ENCODE results near the gene GOLGA2. TPM values are rescaled to one million over a fixed set of nuclear protein-coding genes. Genes with fewer than 3 reads are reported as not detected.

The GOLGA2 gene
- total RNA-seq, 1 donor from 2014 or later, result 83.5 TPM

DNA sequence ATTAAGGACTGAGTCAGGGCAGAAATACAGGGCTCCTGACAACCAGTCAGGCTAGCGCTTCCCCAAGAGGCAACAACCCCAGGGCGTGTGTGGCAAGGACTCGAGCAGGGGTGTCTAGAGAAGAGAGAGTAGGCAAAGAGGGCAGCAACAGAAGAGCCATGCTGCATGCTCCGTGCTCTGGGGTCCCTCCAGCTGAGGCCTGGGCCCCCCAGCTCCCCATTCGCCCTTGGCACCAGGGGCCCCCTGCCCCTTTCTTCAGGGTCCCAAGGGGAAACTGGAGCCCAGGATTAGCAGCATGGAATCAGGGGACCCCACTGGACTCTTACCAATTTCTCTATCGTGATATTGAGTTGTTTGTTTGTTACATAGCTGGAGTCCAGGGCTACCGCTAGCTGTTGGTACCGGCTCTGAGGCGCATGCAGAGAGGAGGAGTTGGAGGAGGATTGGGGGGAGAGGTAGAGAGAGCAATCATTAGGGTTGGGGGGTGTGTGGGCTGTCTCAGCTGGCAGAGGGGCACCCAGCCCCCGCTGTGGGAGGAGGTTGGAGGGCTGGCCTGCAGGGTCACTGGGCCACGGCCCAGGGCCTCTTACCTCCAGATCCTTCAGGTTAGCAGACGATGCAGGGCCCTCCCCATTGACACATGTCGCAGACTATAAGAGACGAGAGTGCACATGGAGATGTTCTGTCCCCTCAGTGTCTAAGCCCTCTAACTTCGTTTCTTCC lies 8.8 kb downstream of the GOLGA2 start:
- ATAC-seq (no peak), DNase-seq (no peak)
- intact Hi-C loops (cut with micrococcal nuclease), result no loop called here

DNA sequence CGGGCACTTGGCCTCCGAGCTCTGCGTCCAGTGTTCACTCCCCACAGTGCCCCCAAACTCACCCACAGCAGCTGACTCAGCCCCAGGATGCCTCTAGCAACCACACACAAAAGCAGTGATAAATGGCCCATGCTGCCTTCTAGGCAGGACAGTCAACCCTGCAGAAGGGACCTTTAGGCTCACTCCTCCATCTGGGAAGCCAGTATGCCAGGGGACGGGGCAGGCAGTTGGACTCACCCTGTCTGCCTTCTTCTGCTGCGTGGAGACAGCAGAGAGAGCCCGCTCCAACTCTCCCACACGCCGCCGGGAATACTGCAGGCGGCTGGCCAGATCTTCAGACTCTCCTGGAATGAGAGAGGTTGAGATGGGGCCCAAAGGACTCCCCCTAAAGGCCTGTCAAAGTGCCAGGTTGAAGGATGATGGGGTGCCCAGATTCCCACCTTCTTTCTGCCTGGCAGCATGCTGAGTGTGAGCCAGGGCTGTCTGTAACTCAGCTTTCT lies 10.4 kb downstream of the GOLGA2 start:
- intact Hi-C loops (cut with micrococcal nuclease), result no loop called here
- ATAC-seq (no peak), DNase-seq (no peak)

DNA sequence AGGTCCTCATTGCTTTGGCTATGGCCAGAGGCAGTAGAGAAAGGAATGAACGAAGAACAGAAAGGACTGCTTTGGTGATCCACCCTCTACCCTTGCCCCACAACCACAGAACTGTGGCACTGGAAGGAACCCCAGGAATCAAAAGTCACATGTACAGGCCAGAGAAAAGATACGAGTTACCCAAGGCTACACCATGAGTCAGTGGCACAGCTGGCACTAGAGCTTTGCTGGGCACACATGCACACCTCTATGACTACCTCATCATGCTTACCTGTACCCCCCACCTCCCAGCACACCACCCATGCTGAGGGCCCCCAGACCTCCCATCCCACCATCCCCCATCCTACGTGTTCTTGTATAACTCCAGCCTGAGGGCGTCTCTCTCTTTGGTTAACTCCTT lies 13.1 kb downstream of the GOLGA2 start:
- no peak for DNase-seq
- intact Hi-C loops (cut with micrococcal nuclease), result no loop called here
- ATAC-seq, result no peak

DNA sequence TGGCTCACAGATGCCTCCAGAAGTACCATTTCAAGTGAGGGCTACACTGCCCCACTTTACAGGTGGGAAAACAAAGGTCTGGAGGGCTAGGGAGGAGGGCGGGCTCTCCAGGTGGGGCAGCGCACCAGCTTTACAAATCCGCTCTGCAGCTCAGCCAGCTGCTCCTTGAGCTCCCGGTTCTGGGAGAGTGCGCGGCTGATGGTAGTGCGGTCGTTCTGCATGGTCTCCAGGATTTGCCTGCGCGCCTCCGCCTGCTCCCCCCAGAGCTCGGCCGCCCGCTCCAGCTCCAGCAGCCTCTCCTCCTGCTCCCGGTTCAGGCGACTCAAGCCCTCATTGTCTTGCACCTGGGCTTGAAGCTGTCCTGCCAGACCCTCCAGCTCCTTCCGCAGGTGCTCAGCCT lies 15.5 kb downstream of the GOLGA2 start:
- ATAC-seq (no peak), DNase-seq (no peak)
- intact Hi-C loops (cut with micrococcal nuclease), result no loop called here

DNA sequence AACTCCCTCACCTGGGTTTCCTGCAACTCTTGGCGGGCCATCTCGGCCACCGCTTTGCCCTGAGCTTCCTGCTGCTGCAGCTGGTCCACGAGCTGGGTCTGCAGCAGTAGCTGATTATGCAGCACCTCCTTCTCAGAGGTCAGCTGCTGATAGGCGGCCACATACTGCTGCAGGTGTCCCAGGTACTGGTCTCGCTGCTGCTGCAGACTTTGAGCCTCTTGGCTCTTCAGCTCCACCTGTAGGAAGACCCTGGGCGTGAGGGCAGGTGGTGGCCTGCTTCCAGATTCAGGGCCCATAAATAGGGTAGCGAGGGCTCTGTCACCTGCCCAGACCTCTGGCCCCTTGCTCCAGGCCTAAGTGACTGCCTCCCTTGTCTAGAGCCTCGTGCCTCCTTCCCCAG lies 16.7 kb downstream of the GOLGA2 start:
- DNase-seq, result no peak
- intact Hi-C loops (cut with micrococcal nuclease), result no loop called here
- ATAC-seq, result no peak

DNA sequence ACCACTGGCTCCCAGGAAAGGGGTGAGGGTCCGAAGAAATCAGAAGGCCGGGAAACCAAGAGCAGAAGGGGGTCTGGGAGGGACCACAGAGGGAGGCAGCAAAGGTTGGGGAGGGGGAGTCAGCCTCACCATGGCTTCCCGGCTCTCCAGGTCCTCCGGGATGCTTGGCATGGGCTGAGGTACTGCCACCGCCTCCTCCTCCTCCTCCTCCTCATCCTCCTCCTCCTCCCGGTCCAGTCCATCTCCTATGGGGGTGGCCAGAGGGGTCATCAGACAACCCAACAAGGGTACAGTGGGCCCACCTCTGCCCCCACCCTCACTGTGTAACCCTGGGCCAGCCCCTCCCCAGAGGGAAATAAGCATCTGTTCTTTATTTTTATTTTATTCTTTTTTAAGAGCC lies 17.5 kb downstream of the GOLGA2 start:
- DNase-seq (no peak), ATAC-seq (no peak)
- intact Hi-C loops (cut with micrococcal nuclease), result no loop called here

DNA sequence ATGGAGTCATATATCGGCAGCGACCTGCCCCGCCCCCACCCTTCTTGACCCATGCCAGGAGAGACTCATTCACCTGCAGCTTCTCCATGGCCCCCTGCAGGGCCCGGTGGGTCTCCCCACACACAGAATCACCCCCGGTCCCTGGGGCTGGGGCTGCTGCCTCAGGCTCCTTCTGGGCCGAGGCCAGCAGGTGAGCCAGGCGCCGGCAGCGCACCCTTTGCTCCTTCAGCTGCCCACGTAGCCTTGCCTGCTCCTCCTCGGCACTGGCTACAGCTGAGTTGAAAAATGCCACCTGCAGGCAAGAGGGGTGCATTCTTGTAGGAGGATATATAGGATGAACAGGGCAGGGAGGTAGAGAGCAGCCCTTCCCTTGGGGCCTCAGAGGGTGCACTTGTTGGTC lies 17.9 kb downstream of the GOLGA2 start:
- DNase-seq (no peak), ATAC-seq (no peak)
- intact Hi-C loops (cut with micrococcal nuclease), result no loop called here

DNA sequence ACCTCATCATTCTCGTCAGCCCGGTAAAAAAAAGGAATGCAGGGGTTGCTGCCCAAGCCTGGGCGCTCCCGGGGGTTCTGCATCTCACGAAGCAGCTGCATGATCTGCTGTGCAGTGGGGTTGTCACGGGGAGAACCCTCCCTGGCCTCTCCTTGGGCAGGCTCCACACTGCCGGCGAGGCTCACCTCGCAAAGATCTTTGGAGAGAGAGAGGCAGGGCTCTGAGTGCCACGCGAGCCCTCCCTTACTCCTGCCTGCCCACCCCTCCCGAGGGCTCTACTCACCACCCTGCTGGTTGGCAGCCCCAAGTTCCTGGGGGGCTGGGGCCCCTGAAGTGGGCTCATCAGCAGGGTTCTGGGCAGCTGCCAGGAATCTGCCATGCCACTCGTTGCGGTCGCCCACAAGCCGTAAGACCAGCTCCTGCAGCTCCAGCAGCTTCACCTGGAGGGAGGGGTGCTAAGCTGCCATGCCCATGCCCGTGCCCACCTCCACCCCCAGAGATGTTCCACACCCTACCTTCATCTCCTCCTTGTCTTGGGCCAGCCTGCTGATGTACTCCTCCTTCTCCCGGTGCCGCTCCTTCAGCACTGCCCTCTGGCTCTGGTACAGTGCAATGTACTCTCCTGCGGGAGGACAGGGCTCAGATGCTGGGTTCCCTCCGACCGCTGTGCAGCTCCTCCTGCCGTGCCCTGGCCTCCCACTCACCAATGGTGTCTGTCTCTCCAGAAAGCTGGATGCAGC lies 18.6 kb downstream of the GOLGA2 start:
- DNase-seq (no peak), ATAC-seq (no peak)
- intact Hi-C loops (cut with micrococcal nuclease), result no loop called here

DNA sequence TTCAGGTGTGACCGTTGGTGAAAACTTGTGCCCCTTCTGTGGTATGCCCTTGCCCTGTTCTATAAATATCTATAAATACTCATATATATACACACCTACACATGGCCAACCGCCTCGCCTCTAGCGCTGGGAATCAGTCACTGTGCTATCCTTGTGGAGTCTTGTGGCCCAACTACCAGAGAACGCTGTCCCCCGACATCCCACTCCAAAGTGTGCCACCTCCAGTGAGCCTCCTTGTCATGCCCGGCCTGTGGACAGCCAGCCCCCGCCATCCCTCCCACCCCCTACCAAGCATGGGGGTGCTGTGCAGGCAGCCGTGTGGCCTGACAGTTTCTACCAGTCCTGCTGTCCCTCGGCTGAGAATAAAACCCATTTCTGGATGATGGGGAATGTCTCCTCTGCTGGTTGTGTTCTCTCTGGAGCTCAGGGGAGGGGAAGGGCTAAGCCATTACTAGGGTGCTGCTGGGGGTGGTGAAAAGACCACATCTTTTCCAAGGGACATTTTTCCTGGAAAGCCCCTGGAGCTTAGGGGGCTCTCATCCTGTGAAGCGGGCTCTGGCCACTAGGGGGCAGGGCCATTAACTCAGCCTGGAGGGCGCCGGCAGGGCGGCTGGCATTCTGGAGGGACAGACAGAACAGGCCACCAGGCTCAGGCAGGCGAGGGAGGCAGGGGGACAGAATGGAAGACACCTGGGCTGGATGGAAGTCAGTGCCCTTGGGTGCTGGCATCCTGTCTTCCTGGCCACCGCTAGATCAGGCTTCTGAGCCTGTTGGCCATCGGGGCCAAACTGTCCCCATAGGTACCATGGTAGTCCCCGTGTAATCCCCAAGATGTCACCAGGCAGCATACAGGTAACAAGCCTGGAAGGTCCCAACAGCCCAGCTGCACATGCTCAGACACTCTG lies 20.7 kb downstream of the GOLGA2 start:
- intact Hi-C loops (cut with micrococcal nuclease), result no loop called here
- DNase-seq (peak; percentile 83), ATAC-seq (peak; percentile 67)

DNA sequence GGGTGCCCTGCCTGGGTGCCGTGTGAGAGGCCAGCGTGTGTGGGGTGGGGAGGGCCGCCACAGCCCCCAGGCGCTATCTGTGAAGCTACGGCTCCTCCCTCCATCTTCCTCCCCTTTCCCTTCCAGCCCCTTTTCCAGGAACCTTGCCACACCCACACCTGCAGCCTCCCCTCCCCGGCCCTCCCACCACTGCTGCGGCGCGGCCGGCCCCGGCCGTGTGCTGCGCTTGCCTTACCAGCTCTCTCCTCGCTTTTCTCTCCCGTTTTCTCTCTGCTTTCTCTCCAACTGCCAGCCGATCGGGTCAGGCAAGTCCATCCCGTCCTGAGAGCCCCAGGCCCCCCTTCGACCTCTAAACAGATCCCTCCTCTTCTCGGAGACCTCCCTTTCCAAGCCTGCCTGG lies 21.4 kb downstream of the GOLGA2 start:
- ATAC-seq, result no peak
- intact Hi-C loops (cut with micrococcal nuclease), result no loop called here

DNA sequence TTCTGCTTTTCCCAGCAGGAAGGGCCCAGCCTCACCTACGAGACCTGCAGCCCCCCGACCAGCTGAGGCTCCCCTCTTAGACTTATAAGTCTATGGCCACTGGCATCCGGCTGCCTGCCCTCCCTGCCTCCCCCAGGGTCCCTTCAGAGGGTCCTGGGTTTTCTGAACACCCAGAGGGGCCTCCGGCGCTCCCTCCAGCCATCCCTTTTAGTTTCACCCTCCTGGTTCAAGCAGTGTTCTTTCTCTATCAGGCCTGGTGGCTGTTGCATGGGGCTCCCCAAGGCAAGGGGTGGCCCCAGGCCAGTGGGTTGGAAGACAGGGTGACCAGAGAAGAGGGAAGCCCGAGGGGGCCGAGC lies 21.8 kb downstream of the GOLGA2 start:
- intact Hi-C loops (cut with micrococcal nuclease), result no loop called here
- DNase-seq, result no peak
- no peak for ATAC-seq

More for the DNA sequence above, 21.4 kb downstream of the GOLGA2 start:
- DNase-seq, result no peak

DNA sequence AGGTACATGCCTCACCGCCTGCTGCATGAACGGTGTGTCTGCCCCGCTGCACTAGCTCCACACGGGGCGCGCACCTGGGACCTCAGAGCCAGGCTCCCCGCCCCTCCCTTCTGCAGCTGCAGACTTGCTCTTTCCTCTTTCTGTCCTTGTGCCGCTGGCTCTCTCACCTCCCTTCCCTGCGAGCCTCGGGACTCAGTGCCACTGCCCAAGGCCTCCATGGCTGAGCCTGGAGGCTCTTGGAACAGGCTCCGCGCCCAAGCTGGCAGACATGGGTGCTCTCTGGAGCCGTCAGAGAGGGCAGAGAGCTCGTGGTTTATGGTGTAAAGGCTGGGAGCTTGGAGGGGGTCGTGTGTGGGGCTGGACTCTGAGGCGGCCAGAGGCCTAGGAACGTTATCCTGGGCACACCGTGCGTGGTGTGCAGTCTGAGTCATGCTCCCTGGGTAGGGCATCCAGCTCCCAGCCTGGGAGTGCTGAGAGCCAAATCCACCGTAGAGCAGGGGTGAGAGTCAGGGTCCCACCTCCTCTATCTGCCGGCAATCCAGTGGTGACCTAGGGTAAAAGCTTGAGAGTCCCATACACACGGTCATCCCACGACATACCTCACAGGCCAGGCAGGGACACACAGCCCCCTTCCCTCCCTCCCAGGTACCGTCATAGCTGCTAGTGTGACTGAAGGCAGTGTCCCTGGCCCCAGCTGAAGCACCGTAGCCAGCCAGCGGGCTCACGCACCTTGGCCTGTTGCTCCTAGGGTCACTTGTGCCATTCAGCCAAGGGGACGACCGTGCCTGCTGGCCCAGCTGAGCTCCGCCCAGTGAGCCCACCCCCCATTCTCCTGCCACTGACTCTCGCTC lies 22.4 kb downstream of the GOLGA2 start:
- intact Hi-C loops (cut with micrococcal nuclease), result no loop called here
- no peak for ATAC-seq
- no peak for DNase-seq

DNA sequence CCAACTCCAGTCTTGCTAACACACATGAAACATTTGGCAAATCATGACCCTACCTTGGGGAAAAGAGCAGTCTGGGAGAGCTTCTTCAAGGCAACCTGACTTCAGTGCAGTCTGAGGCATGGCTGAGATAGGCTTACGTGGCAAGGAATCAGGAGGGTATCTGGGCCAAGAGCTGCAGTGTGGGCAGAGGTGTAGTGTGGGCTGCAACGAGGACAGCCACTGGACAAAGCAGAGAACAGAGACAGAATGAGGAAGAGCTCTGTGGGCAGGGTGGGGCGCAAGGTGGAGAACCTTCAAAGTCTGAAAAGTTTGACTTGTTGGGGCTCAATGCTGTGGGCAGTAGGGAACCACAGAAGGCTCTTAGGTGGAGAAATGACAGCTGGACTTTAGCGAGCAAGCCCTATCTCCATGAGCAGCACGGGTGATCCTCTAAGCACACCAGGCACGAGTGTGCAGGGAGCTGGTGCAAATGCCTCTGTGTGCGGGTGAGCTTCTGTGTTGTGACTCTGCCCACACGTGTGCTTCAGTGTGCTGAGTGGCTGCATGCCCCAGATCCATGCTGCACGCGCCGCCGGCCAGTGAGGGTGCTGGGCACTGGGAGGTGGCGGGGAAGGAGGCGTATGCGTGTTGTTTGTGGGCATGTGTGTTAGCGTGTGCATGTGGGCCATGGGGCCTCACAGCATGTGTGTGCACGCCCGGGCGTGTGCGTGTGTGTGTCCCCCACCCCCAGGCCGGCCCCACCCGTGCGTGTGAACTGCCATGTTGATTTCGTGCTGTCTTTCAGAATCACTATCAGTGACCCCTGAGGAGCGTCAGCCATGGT lies 23.3 kb downstream of the GOLGA2 start:
- DNase-seq, result no peak
- ATAC-seq, result no peak
- intact Hi-C loops (cut with micrococcal nuclease), result no loop called here

DNA sequence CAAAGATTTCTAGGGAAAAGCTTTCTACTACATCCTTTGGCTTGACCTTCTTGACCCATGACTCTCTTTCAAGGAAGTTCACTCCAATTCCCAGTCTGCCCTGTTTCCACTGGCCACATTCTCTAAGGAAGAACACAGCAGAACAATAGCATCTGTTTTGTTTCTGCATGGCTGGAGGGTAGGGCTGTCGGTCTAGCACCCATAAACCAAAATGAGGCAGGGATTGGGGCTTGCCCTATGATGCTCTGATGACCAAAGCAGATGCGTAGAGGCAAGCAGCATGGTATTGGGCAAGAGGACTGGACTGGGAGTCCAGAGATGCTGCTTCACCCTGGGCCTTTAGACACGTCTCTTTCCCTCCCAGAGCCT lies 24.1 kb downstream of the GOLGA2 start:
- ATAC-seq (no peak), DNase-seq (no peak)

DNA sequence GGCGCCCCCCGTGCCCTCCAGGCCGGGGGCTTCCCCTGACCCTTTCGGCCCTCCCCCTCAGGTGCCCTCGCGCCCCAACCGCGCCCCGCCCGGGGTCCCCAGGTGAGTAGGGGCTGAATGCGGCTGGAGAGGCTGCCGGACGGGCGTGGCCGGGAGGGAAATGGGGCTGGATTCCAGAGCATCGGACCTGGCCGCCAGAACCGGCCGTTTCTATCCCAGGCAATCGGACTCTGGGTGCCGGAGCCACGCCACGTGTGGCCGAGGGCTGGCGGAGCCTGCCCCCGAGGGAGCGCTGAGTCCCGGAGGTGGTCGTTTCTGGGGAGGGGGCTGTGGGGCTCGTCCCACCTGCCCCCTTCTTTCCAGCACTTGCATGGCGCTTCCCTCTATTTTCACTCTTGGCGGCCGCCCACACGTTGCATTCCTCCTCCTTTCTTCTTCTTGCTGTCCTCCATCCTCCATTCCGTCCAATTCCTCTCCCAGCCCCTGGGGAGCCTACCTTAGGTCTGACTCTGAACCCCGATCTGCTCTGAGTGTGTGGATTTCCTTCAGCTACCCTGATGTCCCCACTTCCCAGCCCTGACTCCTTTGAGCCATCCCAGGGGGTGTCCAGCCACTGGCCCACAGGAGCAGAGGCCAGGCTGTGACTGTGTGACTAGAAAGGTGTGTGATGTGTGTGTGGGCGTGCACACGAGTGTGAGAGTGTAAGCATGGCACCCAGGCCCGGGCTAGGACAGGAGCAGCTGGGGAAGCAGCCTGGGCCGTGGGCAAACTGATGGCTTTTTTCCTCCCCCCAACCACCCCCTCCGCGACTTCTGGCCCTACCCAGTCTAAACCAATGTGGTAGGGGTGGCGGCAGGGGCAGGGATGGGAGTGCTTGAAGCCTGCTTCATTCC lies 24.7 kb downstream of the GOLGA2 start:
- intact Hi-C loops (cut with micrococcal nuclease), result no loop called here

More for the DNA sequence above, 24.1 kb downstream of the GOLGA2 start:
- intact Hi-C loops (cut with micrococcal nuclease), result no loop called here

DNA sequence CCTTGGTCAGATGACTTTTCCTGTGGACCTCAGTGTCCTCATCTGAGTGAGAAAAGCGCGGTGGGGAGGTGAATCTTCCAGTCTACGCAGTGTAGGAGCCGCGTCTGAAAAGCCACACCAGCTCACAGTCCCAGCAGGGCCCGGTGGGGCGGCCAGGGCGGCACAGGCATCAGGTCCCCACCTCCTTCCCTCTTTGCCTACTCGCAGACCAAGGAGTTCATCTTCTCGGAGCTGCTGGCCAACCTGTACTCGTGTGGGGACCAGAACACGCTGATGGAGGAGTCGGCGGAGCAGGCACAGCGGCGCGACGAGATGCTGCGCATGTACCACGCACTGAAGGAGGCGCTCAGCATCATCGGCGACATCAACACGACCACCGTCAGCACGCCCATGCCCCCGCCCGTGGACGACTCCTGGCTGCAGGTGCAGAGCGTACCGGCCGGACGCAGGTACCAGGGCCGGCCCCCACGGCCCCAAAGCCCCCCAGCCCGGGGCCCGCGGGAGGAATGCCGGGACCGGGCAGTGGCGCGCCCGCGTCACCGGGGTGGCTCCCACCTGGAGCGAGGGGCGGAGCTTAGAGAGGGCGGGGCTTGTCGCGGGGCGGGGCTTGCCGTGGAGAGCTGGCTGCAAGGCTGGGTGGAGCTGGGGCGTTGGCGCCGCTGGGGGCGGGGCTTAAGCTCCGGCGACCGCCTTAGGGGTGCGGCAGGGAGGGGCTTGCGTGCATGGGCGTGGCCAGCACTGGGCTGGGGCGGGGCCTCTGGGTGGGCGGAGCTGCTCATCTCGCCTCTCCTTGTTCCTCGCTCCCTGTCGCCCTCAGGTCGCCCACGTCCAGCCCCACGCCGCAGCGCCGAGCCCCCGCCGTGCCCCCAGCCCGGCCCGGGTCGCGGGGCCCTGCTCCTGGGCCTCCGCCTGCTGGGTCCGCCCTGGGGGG lies 25.6 kb downstream of the GOLGA2 start:
- peak; percentile 88 for DNase-seq
- intact Hi-C loops (cut with micrococcal nuclease), result no loop called here
- ATAC-seq, result peak; percentile 84

More for the DNA sequence above, 24.7 kb downstream of the GOLGA2 start:
- no peak for ATAC-seq
- DNase-seq, result no peak
